ENCODE measurements around the gene PTPRQ.

- TF ChIP-seq, protein P1, sequence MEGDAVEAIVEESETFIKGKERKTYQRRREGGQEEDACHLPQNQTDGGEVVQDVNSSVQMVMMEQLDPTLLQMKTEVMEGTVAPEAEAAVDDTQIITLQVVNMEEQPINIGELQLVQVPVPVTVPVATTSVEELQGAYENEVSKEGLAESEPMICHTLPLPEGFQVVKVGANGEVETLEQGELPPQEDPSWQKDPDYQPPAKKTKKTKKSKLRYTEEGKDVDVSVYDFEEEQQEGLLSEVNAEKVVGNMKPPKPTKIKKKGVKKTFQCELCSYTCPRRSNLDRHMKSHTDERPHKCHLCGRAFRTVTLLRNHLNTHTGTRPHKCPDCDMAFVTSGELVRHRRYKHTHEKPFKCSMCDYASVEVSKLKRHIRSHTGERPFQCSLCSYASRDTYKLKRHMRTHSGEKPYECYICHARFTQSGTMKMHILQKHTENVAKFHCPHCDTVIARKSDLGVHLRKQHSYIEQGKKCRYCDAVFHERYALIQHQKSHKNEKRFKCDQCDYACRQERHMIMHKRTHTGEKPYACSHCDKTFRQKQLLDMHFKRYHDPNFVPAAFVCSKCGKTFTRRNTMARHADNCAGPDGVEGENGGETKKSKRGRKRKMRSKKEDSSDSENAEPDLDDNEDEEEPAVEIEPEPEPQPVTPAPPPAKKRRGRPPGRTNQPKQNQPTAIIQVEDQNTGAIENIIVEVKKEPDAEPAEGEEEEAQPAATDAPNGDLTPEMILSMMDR (IDR thresholded peaks at IDR 0.05; ENCODE audit: low read length): no peak
- TF ChIP-seq EZH2 (optimal IDR thresholded peaks at IDR 0.05; ENCODE audit: low read depth, low read length) (no peak), EZH2phosphoT487 (IDR thresholded peaks at IDR 0.05; ENCODE audit: low read length) (no peak)
Observed at GRCh38 chr12:80411787-80412186, 32.2 kb upstream of the PTPRQ start.

All from MM.1S (cell line).